ENCODE data around the gene SRMS. TPM values are rescaled to one million over a fixed set of nuclear protein-coding genes. Genes with fewer than 3 reads are reported as not detected.

The SRMS gene
- not detected in 2 replicates for total RNA-seq

GRCh38 chr20:63547725-63548480, at the start of gene SRMS:
TSS of gene SRMS (minus strand) at chr20:63547749. CDS start at chr20:63547463, 286 bp downstream.

GRCh38 chr20:63574156-63574828, 26.7 kb upstream of the SRMS start, which contains the start of gene HELZ2:
TSS of gene HELZ2 (minus strand) at chr20:63574239. CDS start at chr20:63572385, 1,854 bp downstream.

GRCh38 chr20:63553933-63554290, 6.4 kb upstream of the SRMS start, which contains the start of gene FNDC11:
TSS of gene FNDC11 (plus strand) at chr20:63554159. CDS start at chr20:63555664, 1,505 bp downstream.

GRCh38 chr20:63536997-63537524, 10.5 kb downstream of the SRMS start, which contains the start of gene PTK6:
TSS of gene PTK6 (minus strand) at chr20:63537376. CDS start at chr20:63537314, 62 bp downstream.

GRCh38 chr20:63520504-63520933, 27.0 kb downstream of the SRMS start, which contains the start of gene PPDPF:
TSS of gene PPDPF (plus strand) at chr20:63520765. CDS start at chr20:63521309, 544 bp downstream.

GRCh38 chr20:63498960-63499337, 48.6 kb downstream of the SRMS start, which contains the start of gene EEF1A2:
TSS of gene EEF1A2 (minus strand) at chr20:63499083. CDS start at chr20:63497763, 1,320 bp downstream.

Other genes starting within 250 kb of the SRMS start
- gene CHRNA4, start 186.4 kb downstream of the SRMS start, total RNA-seq, result not detected in 2 replicates
- gene KCNQ2, start 75.1 kb downstream of the SRMS start, total RNA-seq, result not detected in 2 replicates
- 0.43 and 0.79 TPM in 2 replicates for gene EEF1A2, start 48.7 kb downstream of the SRMS start, total RNA-seq
- 14.9 and 23.5 TPM in 2 replicates for gene PPDPF, start 27.0 kb downstream of the SRMS start, total RNA-seq
- 0.09 and 0.16 TPM in 2 replicates for gene PTK6, start 10.4 kb downstream of the SRMS start, total RNA-seq
- 0.60 and 0.95 TPM in 2 replicates for gene FNDC11, start 6.4 kb upstream of the SRMS start, total RNA-seq
- gene HELZ2, start 26.5 kb upstream of the SRMS start, total RNA-seq, result 36.8 and 38.1 TPM in 2 replicates
- gene GMEB2, start 79.4 kb upstream of the SRMS start, total RNA-seq, result 6.0 and 6.5 TPM in 2 replicates
- 7.2 and 11.7 TPM in 2 replicates for gene STMN3, start 105.7 kb upstream of the SRMS start, total RNA-seq
- gene RTEL1, start 110.6 kb upstream of the SRMS start, total RNA-seq, result 7.7 and 9.9 TPM in 2 replicates
- 0.52 and 18.1 TPM in 2 replicates for gene TNFRSF6B, start 148.9 kb upstream of the SRMS start, total RNA-seq
- gene ARFRP1, start 160.2 kb upstream of the SRMS start, total RNA-seq, result 36.7 and 63.4 TPM in 2 replicates
- 18.4 and 25.1 TPM in 2 replicates for gene ZGPAT, start 160.3 kb upstream of the SRMS start, total RNA-seq
- 2.4 and 3.0 TPM in 2 replicates for gene LIME1, start 188.9 kb upstream of the SRMS start, total RNA-seq
- gene SLC2A4RG, start 192.0 kb upstream of the SRMS start, total RNA-seq, result 17.7 and 18.8 TPM in 2 replicates